Stomach (tissue), 4 donors: ENCODE data around the gene EIF1AY.

ENCODE experiments used
- CTCF ChIP-seq, 7 experiments: fragments of 450-650 bp in 4 of 7; fragments of 200-600 bp in 3 of 7; sonication (generic) in 3 of 7; IDR thresholded peaks; one replicate each; pipeline ENCODE4 v1.5.1; 2016 to 2019; ENCODE audit warnings: antibody characterized with exemption in 7 of 7, control low read depth in 2 of 7, mild to moderate bottlenecking in 1 of 7
- EP300 ChIP-seq: sonication (generic); formaldehyde crosslinking; IDR thresholded peaks from one replicate; pipeline ENCODE4 v1.6.1; 2017; ENCODE audit warnings: antibody characterized with exemption
- POLR2A ChIP-seq, 4 donors: fragments of 450-650 bp; IDR thresholded peaks; one replicate each; pipeline ENCODE4 v1.6.1; 2016; ENCODE audit warnings: antibody characterized with exemption in 4 of 4, control low read depth in 2 of 4, mild to moderate bottlenecking in 1 of 4, moderate library complexity in 1 of 4
- POLR2AphosphoS5 ChIP-seq, 3 donors: sonication (generic); formaldehyde crosslinking; IDR thresholded peaks; one replicate each; pipeline ENCODE4 v1.6.1; 2016; ENCODE audit warnings: antibody characterized with exemption in 3 of 3

GRCh38 chrY:20546071-20546470, 29.5 kb upstream of the EIF1AY start:
- no peak for TF ChIP-seq CTCF (IDR thresholded peaks at IDR 0.05)
- no peak for TF ChIP-seq POLR2A (IDR thresholded peaks at IDR 0.05)
- no peak for TF ChIP-seq POLR2AphosphoS5 (IDR thresholded peaks at IDR 0.05)
- TF ChIP-seq EP300: no peak
